HG03342 (cell line): ENCODE data around the gene ACO2.
"Not testable (repeated sequence)": the region's sequence is repeated elsewhere in the genome, so short reads cannot be mapped to it uniquely, and the experiment has no call there.

Experiments
- ATAC-seq: cut with Tn5 transposase; IDR thresholded peaks from one replicate; pipeline ENCODE4 v1.9.1; 2021; ENCODE audit warnings: mild to moderate bottlenecking, moderate library complexity; ENCODE audit not compliant: unreplicated experiment

ACO2 gene

DNA sequence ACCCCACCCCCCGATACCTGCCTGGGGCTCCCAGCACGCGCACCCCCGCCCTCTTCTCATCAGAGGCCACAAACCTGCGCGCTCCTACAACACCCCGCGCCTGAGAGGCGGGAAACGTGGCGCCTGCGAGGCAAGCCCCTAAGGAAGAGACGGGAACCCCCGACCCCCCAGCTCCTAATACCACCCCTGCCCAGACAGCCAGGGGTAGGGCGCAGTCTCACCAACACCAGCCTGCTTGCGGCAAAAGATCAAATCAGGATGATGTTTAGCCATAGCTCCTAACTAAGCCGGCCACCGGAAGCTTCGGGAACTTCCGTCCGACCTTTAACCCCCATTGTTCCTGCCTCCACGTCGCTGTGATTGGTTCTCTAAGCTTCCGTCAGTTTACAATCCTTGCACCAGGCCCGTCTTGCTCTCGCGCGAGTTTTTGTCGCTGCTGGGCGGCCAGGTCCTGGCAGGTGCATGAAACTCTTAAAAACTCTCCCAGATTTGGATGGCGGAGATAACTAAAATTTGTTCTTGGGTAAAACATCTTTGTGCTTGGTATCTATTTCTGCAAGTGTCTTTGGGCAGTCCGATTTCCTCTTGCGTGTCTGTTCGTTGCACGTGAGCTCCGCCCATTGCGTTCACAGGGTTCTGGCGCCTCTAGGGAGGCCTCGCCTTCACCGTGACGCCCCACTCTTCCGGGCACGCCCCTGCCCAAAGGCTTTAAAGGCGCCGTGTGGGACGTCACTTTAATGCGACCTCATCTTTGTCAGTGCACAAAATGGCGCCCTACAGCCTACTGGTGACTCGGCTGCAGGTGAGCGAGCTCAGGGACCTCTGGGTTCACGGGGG is at the start of gene ACO2, which contains the start of gene PHF5A:
Gene ACO2, plus strand, starts transcription at position 737 of the 837 bp plus-strand sequence. Its CDS starts 30 bp downstream, at position 767.
Gene PHF5A, minus strand, starts transcription at position 312 of the 837 bp plus-strand sequence. Its CDS starts 39 bp downstream, at position 273.
- peak; percentile 76 for ATAC-seq

DNA sequence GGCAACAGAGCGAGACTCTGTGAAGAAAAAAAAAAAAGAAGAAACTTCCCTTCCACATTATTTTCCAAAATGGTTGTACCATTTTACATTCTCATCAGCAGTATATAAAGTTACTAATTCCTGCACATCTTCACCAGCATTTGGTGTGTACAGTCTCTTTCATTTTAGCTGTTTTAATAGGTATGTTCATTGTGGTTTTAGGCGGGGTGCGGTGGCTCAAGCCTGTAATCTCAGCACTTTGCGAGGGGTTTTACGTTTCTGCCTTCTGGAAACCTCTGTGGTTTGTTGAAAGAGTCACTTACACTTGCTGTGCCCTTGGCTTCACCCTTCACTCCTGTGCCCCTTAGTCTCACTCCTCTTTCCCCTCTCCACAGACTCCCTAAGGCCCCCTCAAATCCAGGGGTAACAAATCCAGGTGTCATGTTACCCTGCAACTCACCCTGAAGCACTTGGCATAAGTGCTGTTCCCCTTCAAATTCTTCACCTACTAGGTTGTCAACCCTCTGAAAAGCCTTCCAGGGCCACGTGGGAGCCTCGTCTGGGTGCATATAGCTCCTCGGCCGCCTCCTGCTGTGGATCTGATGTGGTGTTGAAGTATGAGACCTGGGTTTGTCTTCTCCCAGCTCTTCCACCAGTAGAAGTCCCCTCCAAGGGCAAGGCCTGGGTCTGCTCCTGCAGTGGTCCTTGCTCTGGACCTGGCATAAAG is 43.1 kb upstream of the ACO2 start:
- no peak for ATAC-seq

DNA sequence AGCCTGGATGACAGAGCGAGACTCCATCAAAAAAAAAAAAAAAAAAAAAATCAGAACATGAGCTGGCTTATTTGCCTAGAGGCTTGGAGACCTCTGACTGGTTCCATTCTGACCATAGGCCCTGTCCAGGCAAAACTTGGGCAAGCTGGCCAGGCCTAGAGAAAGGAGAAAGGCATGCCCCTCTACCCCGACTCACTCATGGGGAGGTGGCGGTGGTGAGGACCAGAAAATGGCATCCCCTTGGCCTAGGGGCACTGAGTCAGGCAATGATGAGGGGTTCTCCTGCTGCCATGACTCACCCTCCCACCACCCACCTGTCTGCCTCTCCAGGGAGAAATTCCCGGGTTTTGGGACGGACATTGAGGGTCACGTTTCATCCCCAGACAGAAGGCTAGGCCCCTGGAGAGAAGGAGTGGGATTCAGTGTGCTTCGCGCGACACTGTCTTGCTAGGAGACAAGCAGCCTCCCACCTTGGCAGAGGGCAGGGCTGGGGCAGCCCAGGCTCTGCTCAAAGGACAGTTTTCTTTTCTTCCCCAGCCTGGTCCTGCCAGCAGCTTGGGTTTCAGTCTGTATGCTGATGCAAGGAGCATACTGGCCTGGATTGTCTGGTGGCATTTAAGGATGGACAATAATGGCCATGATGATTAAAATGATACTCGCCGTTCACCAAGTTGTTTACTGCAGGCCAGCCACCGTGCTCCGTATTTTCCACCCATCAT is 39.5 kb upstream of the ACO2 start:
- ATAC-seq: no peak

DNA sequence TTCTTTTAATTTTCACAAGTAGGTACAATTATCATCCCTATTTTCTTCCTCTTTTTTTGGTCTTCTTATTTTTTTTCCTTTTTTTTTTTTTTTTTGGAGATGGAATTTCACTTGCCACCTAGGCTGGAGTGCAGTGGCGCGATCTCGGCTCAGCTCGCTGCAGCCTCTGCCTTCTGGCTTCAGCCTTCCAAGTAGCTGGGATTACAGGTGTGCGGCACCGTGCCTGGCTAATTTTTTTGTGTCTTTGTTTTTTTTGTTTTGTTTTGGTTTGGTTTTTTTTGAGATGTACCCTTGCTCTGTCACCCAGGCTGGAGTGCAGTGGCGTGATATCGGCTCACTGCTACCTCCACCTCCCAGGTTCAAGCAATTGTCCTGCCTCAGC is 39.0 kb upstream of the ACO2 start:
- no peak for ATAC-seq

DNA sequence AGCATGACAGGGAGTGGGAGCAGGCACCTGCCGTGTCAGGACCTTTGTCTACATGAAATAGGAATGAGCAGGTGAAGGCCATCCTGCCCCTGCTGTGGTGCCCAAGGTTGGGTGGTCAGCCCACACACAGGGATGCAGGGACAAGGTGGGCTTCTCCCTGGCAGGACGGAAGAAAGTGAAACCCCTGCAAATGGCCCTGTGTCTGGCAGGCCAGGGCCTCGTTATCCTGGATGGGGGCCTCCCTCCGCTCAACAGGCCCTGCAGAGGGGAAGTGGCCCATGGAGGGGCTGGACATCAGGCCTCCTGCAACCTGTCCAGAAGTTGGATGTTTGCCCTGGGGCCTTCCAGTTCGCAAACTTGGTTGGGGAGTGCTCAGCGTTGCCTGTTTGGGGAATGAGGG is 37.3 kb upstream of the ACO2 start:
- ATAC-seq: no peak

DNA sequence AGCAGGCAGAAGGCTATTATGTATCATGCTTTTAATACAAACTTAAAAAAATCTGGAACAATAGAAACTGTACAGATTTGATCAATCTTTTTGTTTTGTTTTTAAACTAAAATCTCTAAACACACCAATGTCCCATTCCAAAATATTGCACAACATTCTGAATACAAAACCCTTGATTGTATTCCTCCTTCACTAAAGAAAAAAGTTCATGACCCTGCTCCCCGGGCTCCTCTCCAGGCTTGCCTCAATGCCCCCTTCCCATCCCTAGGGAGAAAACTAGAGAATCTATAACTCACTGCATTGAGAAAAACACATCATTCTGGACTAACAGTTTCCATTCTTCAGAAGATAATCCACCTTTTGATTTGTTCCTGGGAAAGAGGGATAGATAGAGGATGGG is 35.4 kb upstream of the ACO2 start:
- not testable (repeated sequence) for ATAC-seq

DNA sequence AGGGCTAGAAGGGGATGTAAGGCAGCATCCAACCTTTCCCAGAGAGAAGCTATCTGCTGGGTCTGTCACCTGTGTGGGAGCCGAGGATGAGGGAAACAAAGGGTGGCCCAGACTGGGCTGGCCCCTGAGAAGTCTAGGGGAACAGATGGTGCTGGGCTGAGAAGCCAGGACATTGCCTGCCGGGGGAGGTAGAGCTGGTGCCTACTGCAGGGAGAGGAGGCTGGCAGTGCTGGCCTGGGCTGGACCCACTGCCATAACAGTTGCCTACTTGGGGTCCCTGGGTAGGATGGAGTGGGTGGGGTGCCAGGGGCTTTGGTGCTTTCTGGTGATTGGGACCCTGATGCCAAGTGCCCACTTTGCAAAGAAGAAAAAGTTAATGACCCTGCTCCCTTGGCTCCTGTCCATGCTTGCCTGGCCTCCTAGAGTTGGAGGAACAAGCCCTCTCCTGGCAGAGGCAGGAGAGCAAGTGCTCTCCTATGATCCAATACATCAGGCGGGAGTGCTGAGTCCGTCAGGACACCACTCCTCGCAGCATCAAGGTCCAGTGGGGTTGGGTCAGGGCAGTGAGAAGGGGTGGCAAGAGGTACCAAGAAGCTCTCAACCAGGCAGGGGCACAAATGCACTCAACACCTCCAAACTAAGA is 34.4 kb upstream of the ACO2 start:
- not testable (repeated sequence) for ATAC-seq

DNA sequence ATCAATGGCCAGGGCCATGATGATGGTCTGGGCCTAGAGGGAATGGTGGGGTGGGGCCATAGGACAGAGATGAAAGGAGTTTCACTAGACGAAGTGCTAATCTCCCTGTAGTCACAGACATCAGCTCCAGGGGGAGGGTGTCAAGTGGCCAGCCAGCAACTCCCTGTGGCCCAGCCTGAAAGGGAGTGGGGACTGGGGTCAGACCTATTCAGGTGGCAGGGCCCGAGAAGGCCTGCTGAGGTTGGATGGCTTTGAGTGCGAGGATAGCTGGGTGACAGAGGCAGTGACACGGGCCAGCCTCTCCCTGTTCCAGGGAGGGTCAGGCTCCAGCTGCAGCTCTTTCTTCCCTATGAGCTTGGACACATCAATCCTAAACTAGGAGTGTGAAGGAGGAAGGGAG is 33.4 kb upstream of the ACO2 start:
- ATAC-seq: no peak

DNA sequence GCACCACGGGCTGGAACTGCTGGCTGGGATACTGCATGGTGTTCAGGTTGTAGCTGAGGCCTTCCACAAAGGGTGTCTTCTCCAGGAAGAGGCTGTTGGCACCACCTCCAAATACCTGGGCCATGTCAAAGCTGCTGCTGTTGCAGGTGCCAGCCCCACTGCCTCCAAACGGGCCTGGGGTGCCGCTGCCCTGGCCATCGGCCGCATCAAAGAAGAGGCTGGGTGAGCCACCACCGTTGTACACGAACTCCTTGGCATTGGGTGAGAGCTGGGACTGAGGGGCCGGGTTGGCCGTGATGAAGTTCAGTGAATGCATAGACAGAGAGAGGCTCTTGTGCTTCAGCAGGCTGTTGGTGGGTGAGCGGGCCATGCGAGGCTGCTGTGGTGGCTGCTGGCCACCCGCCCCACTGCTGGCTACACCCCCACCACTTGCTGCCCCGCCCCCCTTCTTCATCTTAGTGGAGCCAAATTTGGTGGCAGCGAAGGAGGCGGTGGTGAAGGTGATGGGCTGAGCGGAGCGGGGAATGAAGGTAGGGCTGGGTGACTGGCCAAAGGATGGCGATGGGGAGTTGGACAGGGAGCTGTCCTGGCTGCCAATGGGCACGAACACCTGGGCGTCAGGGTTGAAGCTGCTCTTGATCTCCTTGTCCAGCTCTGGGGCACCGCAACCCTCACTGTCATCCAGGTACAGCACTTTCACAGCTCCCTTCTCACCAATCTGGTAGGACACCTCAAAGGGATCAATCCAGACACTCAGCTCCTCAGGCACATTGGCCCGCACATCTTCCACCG is 32.4 kb upstream of the ACO2 start:
- no peak for ATAC-seq

DNA sequence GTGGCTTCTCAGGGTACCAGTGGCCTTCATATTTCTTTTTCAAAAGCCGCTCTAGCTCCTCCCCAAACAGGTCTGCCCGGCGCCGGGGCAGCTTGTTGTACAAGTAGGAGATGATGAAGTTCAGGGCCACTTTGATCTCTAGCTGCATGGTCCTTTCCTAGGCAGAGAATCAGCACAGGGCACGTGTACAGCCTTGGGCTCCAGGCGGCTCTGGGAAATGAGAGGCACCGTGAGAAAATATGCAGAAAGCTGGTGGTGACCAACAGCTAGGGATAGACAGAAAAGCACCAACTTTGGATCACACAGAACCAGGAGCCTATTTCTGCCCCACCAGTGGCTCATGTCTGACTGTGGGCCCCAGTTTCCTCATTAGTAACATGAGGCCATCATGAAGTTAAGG is 31.7 kb upstream of the ACO2 start:
- ATAC-seq: no peak

DNA sequence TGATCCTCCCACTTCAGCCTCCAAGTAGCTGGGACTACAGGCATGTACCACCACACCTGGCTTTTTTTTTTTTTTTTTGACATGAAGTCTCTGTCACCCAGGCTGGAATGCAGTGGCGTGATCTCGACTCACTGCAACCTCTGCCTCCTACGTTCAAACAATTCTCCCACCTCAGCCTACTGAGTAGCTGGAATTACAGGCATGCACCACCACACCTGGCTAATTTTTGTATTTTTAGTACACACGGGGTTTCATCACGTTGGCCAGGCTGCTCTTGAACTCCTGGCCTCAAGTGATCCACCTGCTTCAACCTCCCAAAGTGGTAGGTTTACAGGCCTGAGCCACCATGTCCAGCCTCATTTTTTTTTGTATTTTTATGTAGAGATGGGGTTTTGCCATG is 28.4 kb upstream of the ACO2 start:
- not testable (repeated sequence) for ATAC-seq

DNA sequence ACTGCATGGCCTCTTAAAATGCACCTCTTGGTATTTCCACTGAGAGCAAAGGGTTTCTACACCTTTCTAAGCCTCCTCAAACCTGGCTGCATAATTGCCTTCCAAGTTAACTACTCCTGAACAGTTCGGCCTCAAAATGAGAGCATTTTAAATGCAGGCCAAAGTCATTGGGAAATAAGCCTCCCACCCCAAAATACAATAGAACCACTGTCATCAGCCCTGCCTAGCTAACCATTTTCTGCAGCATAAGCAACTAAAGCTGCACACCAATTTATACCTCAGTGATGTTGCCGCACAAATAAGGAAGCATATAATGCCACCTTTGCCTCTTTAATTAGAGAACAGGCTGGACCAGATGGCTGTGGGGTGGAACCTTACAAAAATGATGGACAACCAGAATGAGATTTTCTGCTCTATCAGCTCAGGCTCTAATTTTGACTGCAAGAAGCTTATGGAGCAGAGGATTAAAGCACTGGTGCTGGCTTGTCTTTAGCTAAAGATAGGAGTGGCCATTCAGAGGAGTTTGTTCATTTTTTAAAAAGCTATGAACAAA is 26.6 kb upstream of the ACO2 start:
- ATAC-seq: no peak

DNA sequence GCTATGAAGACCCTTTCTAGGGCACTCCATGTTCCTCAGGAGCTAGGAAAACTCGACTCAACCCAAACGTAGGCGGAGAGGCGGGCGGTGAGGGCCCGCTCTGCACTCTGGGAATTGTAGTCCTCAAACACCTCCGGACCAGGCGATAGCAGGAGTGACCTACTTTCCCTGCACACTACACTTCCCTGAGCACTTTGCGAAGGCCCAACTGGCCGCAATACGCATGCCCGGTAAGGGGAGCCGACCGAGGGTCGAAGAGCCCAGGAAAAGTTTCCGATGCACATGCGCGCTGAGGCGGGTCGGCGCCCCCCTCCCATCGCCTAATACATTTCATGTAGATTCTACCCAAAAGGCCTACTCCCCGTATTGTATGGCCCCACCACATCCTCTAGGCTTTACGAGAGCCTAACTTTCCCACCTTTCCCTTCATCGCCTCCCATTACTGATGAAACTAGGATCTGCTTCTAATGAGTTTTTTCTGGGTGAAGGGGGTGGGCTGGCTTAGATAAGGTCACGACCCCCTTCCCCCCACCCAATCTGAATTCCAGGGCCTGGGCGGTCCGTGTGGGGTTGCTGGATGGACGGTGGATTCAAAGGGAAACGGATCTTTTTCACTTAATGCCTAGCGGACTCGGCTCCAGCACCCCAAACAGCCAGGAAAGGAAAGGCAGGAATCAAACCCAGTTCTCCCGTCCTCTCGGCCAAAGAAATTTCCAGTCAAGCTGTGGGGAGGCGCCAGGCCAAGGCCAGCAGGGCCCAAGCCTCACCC is 24.4 kb upstream of the ACO2 start:
- ATAC-seq: peak; percentile 54

DNA sequence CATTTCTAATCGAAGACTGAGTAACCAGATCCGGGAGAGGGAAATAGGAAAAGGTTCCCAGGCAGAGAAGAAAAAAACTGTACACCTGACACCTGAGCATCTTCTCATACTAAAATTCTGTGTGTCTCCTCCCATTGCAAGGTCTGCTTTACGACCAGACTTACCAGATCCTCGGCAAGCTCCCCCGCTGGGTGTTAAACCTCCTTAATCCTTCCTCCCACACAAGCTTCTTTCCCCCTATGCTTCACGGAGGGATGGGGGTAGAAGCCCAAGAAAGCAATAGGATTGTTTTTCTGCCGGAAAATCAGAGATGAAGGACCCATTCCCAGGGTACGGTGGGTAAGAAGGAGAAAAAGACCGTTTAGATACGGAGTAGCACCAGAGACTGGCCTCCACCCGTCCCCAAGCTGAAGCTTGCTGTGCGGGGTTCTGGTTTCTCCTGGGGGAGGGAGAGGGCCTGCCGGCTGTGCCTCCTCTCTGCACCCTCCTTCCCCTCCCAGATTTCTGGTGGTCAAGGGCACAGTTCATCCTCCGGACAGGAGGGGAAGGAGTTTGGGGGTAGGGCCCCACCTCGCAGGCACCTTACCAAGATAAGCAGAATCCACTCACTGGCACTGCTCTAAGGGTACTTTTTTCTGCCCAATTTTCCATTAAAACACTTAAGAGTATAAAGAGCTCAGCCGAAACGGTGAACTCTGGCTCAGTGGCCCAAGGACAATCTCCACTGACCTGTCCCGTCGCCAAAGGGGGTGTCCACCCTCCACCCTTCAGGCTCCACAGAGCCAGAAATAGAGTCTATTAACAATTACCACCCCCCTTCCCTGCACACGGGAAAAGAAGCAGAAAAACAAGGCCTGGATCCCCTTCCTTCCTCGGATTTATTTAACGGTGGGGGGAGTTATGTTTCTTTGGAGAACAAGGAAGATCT is 23.5 kb upstream of the ACO2 start:
- ATAC-seq: no peak

DNA sequence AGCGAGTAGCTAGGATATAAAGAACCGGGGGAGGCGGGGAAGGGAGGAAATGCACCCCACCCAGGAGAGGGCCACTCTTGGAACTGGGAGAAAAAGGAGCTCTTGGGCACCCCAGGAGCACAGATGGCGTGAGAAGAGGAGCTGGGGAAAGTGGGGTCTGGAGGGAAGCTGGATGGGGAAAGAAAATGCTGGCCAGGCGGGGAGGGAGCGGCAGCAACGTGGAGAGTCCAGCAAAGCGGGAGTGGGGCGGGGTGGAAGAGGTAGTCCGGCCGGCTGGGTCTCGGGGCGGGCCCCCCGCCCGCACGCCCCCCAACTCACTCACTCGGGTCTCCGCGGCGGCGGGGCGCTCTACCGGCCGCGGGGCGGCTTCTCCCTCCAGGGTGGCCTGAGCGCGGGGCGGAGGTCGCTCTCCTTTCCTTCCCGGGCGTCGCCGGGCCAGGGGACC is 22.8 kb upstream of the ACO2 start:
- ATAC-seq: no peak

DNA sequence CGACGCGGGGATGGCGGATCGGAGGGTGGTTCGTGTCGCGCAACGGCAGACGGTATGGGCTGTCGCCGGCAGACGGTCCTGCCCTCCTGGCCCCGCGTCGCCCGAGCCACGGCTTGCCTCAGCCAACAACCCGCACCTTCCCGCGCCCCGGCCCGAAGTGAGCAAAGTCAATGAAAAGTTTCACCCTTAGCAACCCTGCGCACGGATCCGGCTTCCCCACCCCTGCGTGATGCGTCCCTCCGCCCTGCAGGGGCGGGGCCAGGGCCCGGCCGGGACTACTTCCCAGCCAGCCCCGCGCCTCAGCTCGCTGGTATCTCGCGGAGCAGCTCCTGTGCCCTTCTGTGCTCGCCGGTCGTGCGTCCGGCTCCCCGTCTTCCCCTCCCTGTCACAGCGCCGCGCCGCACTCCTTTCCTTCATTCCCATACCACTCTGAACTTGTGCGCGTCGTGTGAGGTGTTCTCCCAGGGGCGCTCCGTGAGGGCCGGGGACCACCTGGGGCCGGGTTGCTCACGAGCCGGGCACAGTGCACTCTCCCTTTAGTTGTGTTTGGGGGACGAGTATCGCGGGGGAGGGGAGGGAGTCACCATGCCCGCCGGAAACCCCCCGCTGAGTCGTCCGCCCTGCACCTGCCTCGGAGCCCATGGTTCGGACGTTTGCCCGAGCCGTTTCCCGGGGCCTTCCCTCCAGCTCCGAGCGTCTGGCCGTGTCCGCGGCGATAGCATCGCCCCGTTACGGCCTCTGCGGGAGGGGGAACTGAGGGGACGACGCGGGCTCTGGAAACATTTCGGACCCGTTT is 22.1 kb upstream of the ACO2 start, which contains the start of gene TOB2:
Gene TOB2, minus strand, starts transcription at position 163 of the 796 bp plus-strand sequence. CDS start 9,456 bp downstream, outside the sequence.
- ATAC-seq: peak; percentile 38
